ENCODE data around the gene FAM20A. TPM values are rescaled to one million over a fixed set of nuclear protein-coding genes. Genes with fewer than 3 reads are reported as not detected.

Gene FAM20A
- total RNA-seq, 1 experiment from 2014 or later: 0.11 TPM

DNA sequence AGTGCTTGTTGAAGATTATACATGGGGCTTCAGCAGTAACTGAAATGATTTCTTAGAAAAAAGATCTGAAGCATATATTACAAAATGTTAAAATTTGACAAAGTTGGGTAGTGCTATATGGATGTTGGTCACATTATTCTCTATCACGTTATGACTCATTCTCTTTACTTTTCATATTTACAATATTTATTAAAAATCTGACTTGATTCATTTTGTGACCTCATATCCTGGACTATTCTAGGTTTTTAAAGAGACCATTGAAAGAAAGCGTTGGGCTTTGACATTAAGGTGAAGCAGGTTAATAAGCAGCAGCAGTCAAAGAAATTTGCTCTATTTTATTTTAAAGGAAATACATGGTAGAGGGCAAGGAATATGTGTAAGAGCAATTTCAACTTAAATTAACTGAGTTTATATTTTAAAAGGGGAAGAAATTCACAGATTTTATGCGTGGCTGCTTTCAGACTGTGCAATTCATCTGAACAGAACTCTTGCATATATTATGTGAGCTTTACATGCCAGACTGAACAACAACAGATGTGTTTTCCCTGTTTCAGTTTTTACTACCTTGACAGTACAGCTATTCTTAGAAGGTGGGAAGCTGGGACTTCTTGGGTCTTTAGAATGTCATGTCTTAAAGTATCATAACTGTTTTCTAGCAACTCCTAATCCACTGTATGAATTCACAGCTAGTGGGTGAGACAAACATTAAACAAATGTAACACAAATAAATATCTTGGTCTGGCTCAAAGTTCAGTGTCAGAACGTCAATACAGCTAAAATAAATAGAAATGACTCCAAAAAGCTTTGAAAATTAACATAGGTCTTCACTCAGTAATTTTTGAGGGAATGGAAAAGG, 10.4 kb upstream of the FAM20A start:
- peak; percentile 62 for ATAC-seq
- Histone ChIP-seq H3K27me3 (ENCODE audit: low read length) (no peaks in the 10 kb centered on the region), H2AFZ (ENCODE audit: low read length) (no peak overlapping the region), H3K36me3 (ENCODE audit: low read depth, low read length) (no peaks in the 10 kb centered on the region), H3K4me1 (ENCODE audit: insufficient read depth, low read length) (peaks cover 26% of the 10 kb centered on the region), H3K9me2 (replicated peaks; ENCODE audit: low read length) (no peaks in the 10 kb centered on the region), H3K4me2 (ENCODE audit: low read length) (peak overlapping the region; percentile 21), H3K4me3 (ENCODE audit: low read length) (no peak overlapping the region), H4K20me1 (ENCODE audit: low read length) (no peaks in the 10 kb centered on the region), H3K27ac (ENCODE audit: low read length) (peak overlapping the region; percentile 69), H3K9ac (ENCODE audit: low read length) (peak overlapping the region; percentile 43), H3K79me2 (ENCODE audit: low read length) (no peaks in the 10 kb centered on the region), H3K9me3 (ENCODE audit: low read length) (peaks cover 12% of the 10 kb centered on the region), H3F3A (ENCODE audit: low read length, unreplicated experiment) (no peaks in the 10 kb centered on the region)
- TSS peak; percentile 92 for BruUV-seq (replicated peaks)
- CTCF ChIA-PET: interaction anchor here (1.0 kb wide), 1 partner anchor 78 kb away, joined by 4 read pairs; no protein-coding TSS in a partner anchor
- no peak for TF ChIP-seq EZH2 (IDR thresholded peaks at IDR 0.05; ENCODE audit: low read length, unreplicated experiment)
- POLR2A ChIA-PET (ENCODE audit: unreplicated experiment): no interaction called here
- peak; percentile 52 for DNase-seq
- intact Hi-C loops (cut with micrococcal nuclease): loop anchor here (1.0 kb wide), 1 partner anchor 12 kb away; no protein-coding TSS in a partner anchor

DNA sequence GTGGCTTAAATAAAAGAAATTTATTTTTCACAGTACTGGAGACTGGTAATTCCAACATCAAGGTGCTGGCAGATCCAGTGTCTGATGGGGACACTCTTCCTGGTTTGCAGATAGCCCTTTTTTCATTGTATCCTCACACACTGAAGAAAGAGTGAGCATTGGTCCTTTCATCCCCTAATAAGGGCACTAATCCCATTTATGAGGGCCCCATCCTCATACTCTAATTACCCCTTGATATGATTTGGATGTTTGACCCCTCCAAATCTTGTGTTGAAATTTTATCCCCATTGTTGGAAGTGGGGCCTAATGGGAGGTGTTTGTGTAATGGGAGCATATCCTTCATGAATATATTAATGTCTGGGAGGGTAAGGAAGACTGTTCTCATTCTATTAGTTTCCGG, 9.4 kb upstream of the FAM20A start:
- intact Hi-C loops (cut with micrococcal nuclease): no loop called here
- BruUV-seq (replicated peaks): no TSS peak
- peak overlapping the region; percentile 65 for H3K27ac ChIP-seq (ENCODE audit: low read length)
- no peak overlapping the region for H2AFZ ChIP-seq (ENCODE audit: low read length)
- H3K4me1 ChIP-seq (ENCODE audit: insufficient read depth, low read length): peaks cover 26% of the 10 kb centered on the region
- H3K9ac ChIP-seq (ENCODE audit: low read length): no peak overlapping the region; the same call in 1 of the 2 replicates
- no peaks in the 10 kb centered on the region for H4K20me1 ChIP-seq (ENCODE audit: low read length)
- H3F3A ChIP-seq (ENCODE audit: low read length, unreplicated experiment): no peaks in the 10 kb centered on the region
- no peak overlapping the region for H3K4me3 ChIP-seq (ENCODE audit: low read length)
- peaks cover 12% of the 10 kb centered on the region for H3K9me3 ChIP-seq (ENCODE audit: low read length)
- H3K9me2 ChIP-seq (replicated peaks; ENCODE audit: low read length): no peaks in the 10 kb centered on the region
- no peak for TF ChIP-seq EZH2 (IDR thresholded peaks at IDR 0.05; ENCODE audit: low read length, unreplicated experiment)
- TF ChIP-seq, protein P1, sequence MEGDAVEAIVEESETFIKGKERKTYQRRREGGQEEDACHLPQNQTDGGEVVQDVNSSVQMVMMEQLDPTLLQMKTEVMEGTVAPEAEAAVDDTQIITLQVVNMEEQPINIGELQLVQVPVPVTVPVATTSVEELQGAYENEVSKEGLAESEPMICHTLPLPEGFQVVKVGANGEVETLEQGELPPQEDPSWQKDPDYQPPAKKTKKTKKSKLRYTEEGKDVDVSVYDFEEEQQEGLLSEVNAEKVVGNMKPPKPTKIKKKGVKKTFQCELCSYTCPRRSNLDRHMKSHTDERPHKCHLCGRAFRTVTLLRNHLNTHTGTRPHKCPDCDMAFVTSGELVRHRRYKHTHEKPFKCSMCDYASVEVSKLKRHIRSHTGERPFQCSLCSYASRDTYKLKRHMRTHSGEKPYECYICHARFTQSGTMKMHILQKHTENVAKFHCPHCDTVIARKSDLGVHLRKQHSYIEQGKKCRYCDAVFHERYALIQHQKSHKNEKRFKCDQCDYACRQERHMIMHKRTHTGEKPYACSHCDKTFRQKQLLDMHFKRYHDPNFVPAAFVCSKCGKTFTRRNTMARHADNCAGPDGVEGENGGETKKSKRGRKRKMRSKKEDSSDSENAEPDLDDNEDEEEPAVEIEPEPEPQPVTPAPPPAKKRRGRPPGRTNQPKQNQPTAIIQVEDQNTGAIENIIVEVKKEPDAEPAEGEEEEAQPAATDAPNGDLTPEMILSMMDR (conservative IDR thresholded peaks at IDR 0.05; ENCODE audit: low read depth, low read length): no peak
- no peak for TF ChIP-seq EZH2phosphoT487 (IDR thresholded peaks at IDR 0.05; ENCODE audit: borderline replicate concordance, low read length)
- ATAC-seq (no peak), DNase-seq (no peak)
- no peak overlapping the region for H3K4me2 ChIP-seq (ENCODE audit: low read length)
- H3K36me3 ChIP-seq (ENCODE audit: low read depth, low read length): no peaks in the 10 kb centered on the region
- ChIA-PET CTCF (no interaction called here), POLR2A (ENCODE audit: unreplicated experiment) (no interaction called here)
- no peaks in the 10 kb centered on the region for H3K27me3 ChIP-seq (ENCODE audit: low read length)
- H3K79me2 ChIP-seq (ENCODE audit: low read length): no peaks in the 10 kb centered on the region

DNA sequence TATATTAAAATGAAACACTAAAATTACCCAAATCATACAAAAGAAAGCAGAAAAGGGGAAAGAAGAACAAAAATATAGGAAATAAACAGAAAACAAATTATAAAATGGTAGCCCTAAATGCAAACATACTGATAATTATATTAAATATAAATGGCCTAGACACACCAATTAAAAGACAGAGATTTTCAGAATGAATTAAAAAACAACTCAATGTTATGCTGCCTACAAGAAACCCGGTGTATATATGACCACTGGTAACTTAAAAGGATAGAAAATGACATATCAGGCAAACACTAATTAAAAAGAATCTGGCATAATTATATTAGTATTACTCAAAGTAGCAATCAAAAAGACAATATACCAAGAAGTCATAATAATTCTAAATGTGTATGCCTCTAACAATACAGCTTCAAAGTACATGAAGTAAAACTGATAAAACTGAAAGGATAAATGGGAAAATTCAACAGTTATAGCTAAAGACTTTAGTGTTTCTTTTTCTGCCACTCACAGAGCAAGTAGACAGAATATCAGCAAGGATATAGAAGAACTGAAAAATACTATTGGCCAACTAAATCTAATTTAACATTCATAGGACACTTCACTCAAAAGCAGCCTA, 7.5 kb upstream of the FAM20A start:
- H3K4me2 ChIP-seq (ENCODE audit: low read length): no peak overlapping the region
- H3K9ac ChIP-seq (ENCODE audit: low read length): no peak overlapping the region
- ChIA-PET POLR2A (ENCODE audit: unreplicated experiment) (no interaction called here), CTCF (no interaction called here)
- no peaks in the 10 kb centered on the region for H3K9me2 ChIP-seq (replicated peaks; ENCODE audit: low read length)
- ATAC-seq (no peak), DNase-seq (no peak)
- H3K4me1 ChIP-seq (ENCODE audit: insufficient read depth, low read length): peaks cover 21% of the 10 kb centered on the region
- intact Hi-C loops (cut with micrococcal nuclease): no loop called here
- H3K27ac ChIP-seq (ENCODE audit: low read length): no peak overlapping the region
- no peaks in the 10 kb centered on the region for H4K20me1 ChIP-seq (ENCODE audit: low read length)
- no peak overlapping the region for H3K4me3 ChIP-seq (ENCODE audit: low read length)
- no peaks in the 10 kb centered on the region for H3K79me2 ChIP-seq (ENCODE audit: low read length)
- no TSS peak for BruUV-seq (replicated peaks)
- no peaks in the 10 kb centered on the region for H3F3A ChIP-seq (ENCODE audit: low read length, unreplicated experiment)
- TF ChIP-seq, protein P1 (conservative IDR thresholded peaks at IDR 0.05; ENCODE audit: low read depth, low read length): no peak
- TF ChIP-seq EZH2 (IDR thresholded peaks at IDR 0.05; ENCODE audit: low read length, unreplicated experiment): no peak
- no peak for TF ChIP-seq EZH2phosphoT487 (IDR thresholded peaks at IDR 0.05; ENCODE audit: borderline replicate concordance, low read length)
- peaks cover 12% of the 10 kb centered on the region for H3K9me3 ChIP-seq (ENCODE audit: low read length)
- H3K36me3 ChIP-seq (ENCODE audit: low read depth, low read length): no peaks in the 10 kb centered on the region
- H2AFZ ChIP-seq (ENCODE audit: low read length): no peak overlapping the region
- no peaks in the 10 kb centered on the region for H3K27me3 ChIP-seq (ENCODE audit: low read length)
